K562 (cell line): ENCODE data around the gene YBX2. TPM values are rescaled to one million over a fixed set of nuclear protein-coding genes. Genes with fewer than 3 reads are reported as not detected.

Experiments
- CREB1 ChIP-seq, 2 experiments: sonication (generic) in 1 of 2; formaldehyde crosslinking in 1 of 2; IDR thresholded peaks; 2 replicates each; pipeline versions ENCODE4 v1.6.1 to v1.8.0; 2012 to 2022; ENCODE audit warnings: inconsistent platforms in 1 of 2, mild to moderate bottlenecking in 1 of 2, missing genetic modification reagents in 1 of 2, moderate library complexity in 1 of 2
- THAP12 ChIP-seq: fragments of 250-450 bp; sonication (Bioruptor Pico); IDR thresholded peaks from 2 replicates; pipeline ENCODE4 v1.9.0; 2021; ENCODE audit warnings: mild to moderate bottlenecking, inconsistent platforms
- ZNF639 ChIP-seq, 2 experiments: fragments of 200-800 bp in 1 of 2; sonication (Bioruptor generic) in 1 of 2; sonication (generic) in 1 of 2; formaldehyde crosslinking in 1 of 2; IDR thresholded peaks in 1 of 2; conservative IDR thresholded peaks in 1 of 2; 2 replicates each; pipeline versions ENCODE4 v1.5.0 to v1.6.1; 2016 to 2020; ENCODE audit warnings: missing compliant biosample characterization in 1 of 2, missing genetic modification characterization in 1 of 2, missing genetic modification reagents in 1 of 2
- polyA plus RNA-seq, 8 experiments: library from polyadenylated mRNA; depleted of rRNA in 4 of 8; stranded (reverse) in 5 of 8; unstranded in 3 of 8; fragments of >200 nt; fragmentation: Nextera tagmentation in 2 of 8; fragmentation: Illumina TruSeq in 1 of 8; extraction: Ambion mirVana in 2 of 8; extraction: Trizol in 1 of 8; gene quantifications; 2 replicates each; pipeline versions ENCODE4 v1.2.1 to v1.2.3, GENCODE V29; 2011 to 2014; ENCODE audit warnings: inconsistent platforms in 1 of 8, missing spikeins in 1 of 8
- total RNA-seq, 7 experiments: library from RNA; depleted of rRNA in 6 of 7; stranded (reverse); fragments of >200 nt in 6 of 7; fragmentation: Illumina TruSeq in 2 of 7; extraction: Trizol in 2 of 7; gene quantifications; 2 replicates each; pipeline versions ENCODE4 v1.2.1 to v1.2.3, GENCODE V29; 2011 to 2021; ENCODE audit warnings: low replicate concordance in 1 of 7

The YBX2 gene
- total and polyA plus RNA-seq, 9 of the 15 experiments (the other 6 are each of a cell fraction or from before 2014, with no cell fraction given), result 0.03 to 0.59 (median 0.27) TPM; not detected in 6

- TF ChIP-seq ZNF639 (CRISPR knock-in tag; conservative IDR thresholded peaks at IDR 0.05 in 1 of 2, IDR thresholded peaks at IDR 0.05 in 1 of 2) (no peak), CREB1 (IDR thresholded peaks at IDR 0.05) (no peak), CREB1 (CRISPR knock-in tag; IDR thresholded peaks at IDR 0.05) (no peak), THAP12 (no peak)
Observed at GRCh38 chr17:7258731-7259554, 35.5 kb downstream of the YBX2 start (continued).
